Erythroblast (primary cell): ENCODE data around the gene DUSP16.

Experiments used
- GATA1 ChIP-seq: IDR thresholded peaks from 2 replicates; pipeline ENCODE4 v1.6.1; 2011; ENCODE audit warnings: low read depth, mild to moderate bottlenecking, control low read depth, low read length, moderate library complexity
- POLR2A ChIP-seq: IDR thresholded peaks from 2 replicates; pipeline ENCODE4 v1.6.1; 2011; ENCODE audit warnings: mild to moderate bottlenecking, low read length

- TF ChIP-seq POLR2A: peak; percentile 53
- peak; percentile 30 for TF ChIP-seq GATA1
Measured at GRCh38 chr12:12441843-12442461, 120.7 kb downstream of the DUSP16 start.
